ENCODE results near the gene N4BP3. TPM values are rescaled to one million over a fixed set of nuclear protein-coding genes. Genes with fewer than 3 reads are reported as not detected.
"Not testable (repeated sequence)": the region's sequence is repeated elsewhere in the genome, so short reads cannot be mapped to it uniquely, and the experiment has no call there.

N4BP3 gene
- total RNA-seq, 1 donor from 2014 or later: 4.5 TPM

- no peaks in the 10 kb centered on the region for H3K36me3 ChIP-seq (ENCODE audit: control insufficient read depth, insufficient read depth, low read length)
- FAIRE-seq (no peak), DNase-seq (ENCODE audit: low read depth) (no peak)
- TF ChIP-seq CTCF (IDR thresholded peaks at IDR 0.05; ENCODE audit: insufficient read depth, low read length, severe bottlenecking): no peak
- no peaks in the 10 kb centered on the region for H3K27me3 ChIP-seq (ENCODE audit: control insufficient read depth, insufficient read depth, low read length)
- no peak overlapping the region for H3K4me3 ChIP-seq (ENCODE audit: low read depth, low read length)
These were observed 16.0 kb downstream of the N4BP3 start for GRCh38 chr5:178129296-178129695.

- H3K27me3 ChIP-seq (ENCODE audit: control insufficient read depth, insufficient read depth, low read length); FAIRE-seq; H3K36me3 ChIP-seq (ENCODE audit: control insufficient read depth, insufficient read depth, low read length): not testable (repeated sequence)
- H3K4me3 ChIP-seq (ENCODE audit: low read depth, low read length): peak overlapping the region; percentile 86
- peak; percentile 19 for DNase-seq (ENCODE audit: low read depth)
These were observed 16.9 kb downstream of the N4BP3 start for GRCh38 chr5:178130234-178130575.

- peak; percentile 34 for DNase-seq (ENCODE audit: low read depth)
- no peaks in the 10 kb centered on the region for H3K27me3 ChIP-seq (ENCODE audit: control insufficient read depth, insufficient read depth, low read length)
- H3K36me3 ChIP-seq (ENCODE audit: control insufficient read depth, insufficient read depth, low read length): no peaks in the 10 kb centered on the region
- peak within 1 kb of the TSS; percentile 86 for H3K4me3 ChIP-seq (ENCODE audit: low read depth, low read length)
- FAIRE-seq: no peak
- no peak for TF ChIP-seq CTCF (IDR thresholded peaks at IDR 0.05; ENCODE audit: insufficient read depth, low read length, severe bottlenecking)
These were observed 17.5 kb downstream of the N4BP3 start, which contains the start of gene RMND5B for GRCh38 chr5:178130576-178131445. RMND5B (plus strand) TSS chr5:178131014; CDS start chr5:178138120, 7,106 bp downstream.

GRCh38 chr5:178131446-178131996, 18.2 kb downstream of the N4BP3 start:
- TF ChIP-seq CTCF (IDR thresholded peaks at IDR 0.05; ENCODE audit: insufficient read depth, low read length, severe bottlenecking): no peak
- FAIRE-seq (no peak), DNase-seq (ENCODE audit: low read depth) (no peak)
- Histone ChIP-seq H3K36me3 (ENCODE audit: control insufficient read depth, insufficient read depth, low read length) (no peaks in the 10 kb centered on the region), H3K27me3 (ENCODE audit: control insufficient read depth, insufficient read depth, low read length) (no peaks in the 10 kb centered on the region), H3K4me3 (ENCODE audit: low read depth, low read length) (peak overlapping the region; percentile 86)

GRCh38 chr5:178136990-178137389, 23.7 kb downstream of the N4BP3 start:
- Histone ChIP-seq H3K36me3 (ENCODE audit: control insufficient read depth, insufficient read depth, low read length) (peaks cover 5% of the 10 kb centered on the region), H3K4me3 (ENCODE audit: low read depth, low read length) (no peak overlapping the region), H3K27me3 (ENCODE audit: control insufficient read depth, insufficient read depth, low read length) (no peaks in the 10 kb centered on the region)
- no peak for FAIRE-seq
- TF ChIP-seq CTCF (IDR thresholded peaks at IDR 0.05; ENCODE audit: insufficient read depth, low read length, severe bottlenecking): no peak
- no peak for DNase-seq (ENCODE audit: low read depth)

GRCh38 chr5:178137991-178138390, 24.7 kb downstream of the N4BP3 start:
- FAIRE-seq: peak; percentile 36
- H3K36me3 ChIP-seq (ENCODE audit: control insufficient read depth, insufficient read depth, low read length): peaks cover 12% of the 10 kb centered on the region

More at GRCh38 chr5:178137991-178138390, 24.7 kb downstream of the N4BP3 start:
- no peak overlapping the region for H3K4me3 ChIP-seq (ENCODE audit: low read depth, low read length)
- H3K27me3 ChIP-seq (ENCODE audit: control insufficient read depth, insufficient read depth, low read length): no peaks in the 10 kb centered on the region
- TF ChIP-seq CTCF (IDR thresholded peaks at IDR 0.05; ENCODE audit: insufficient read depth, low read length, severe bottlenecking): no peak
- no peak for DNase-seq (ENCODE audit: low read depth)
